Loucy (cell line): Measurements from ENCODE around the gene C11orf52.

Source experiments
- H2AFZ ChIP-seq: fragments of 200-600 bp; sonication (generic); 2 replicates; pipeline ENCODE4 v1.6.0; 2016; ENCODE audit warnings: antibody characterized with exemption, mild to moderate bottlenecking, low read length, moderate library complexity
- H3F3A ChIP-seq: fragments of 200-600 bp; 2 replicates; pipeline ENCODE4 v1.6.0; 2016; ENCODE audit warnings: antibody characterized with exemption, low read depth, mild to moderate bottlenecking
- H3K27me3 ChIP-seq: fragments of 200-600 bp; sonication (generic); 2 replicates; pipeline ENCODE4 v1.6.1; 2014; ENCODE audit warnings: low read length, mild to moderate bottlenecking; ENCODE audit not compliant: insufficient read depth, poor library complexity, severe bottlenecking
- H3K36me3 ChIP-seq: fragments of 200-600 bp; sonication (generic); 2 replicates; pipeline ENCODE4 v1.6.1; 2016; ENCODE audit warnings: low read length; ENCODE audit not compliant: insufficient read depth
- H3K4me1 ChIP-seq: fragments of 200-600 bp; sonication (generic); 2 replicates; pipeline ENCODE4 v1.5.1; 2014; ENCODE audit warnings: low read length, mild to moderate bottlenecking; ENCODE audit not compliant: insufficient read depth, poor library complexity, severe bottlenecking
- H3K4me2 ChIP-seq: fragments of 200-600 bp; sonication (generic); 2 replicates; pipeline ENCODE4 v1.6.0; 2014; ENCODE audit warnings: antibody characterized with exemption, low read length, low read depth, mild to moderate bottlenecking; ENCODE audit not compliant: poor library complexity, severe bottlenecking
- H3K4me3 ChIP-seq: fragments of 200-600 bp; sonication (generic); 2 replicates; pipeline ENCODE4 v1.5.1; 2014; ENCODE audit warnings: low read length, mild to moderate bottlenecking, mixed read lengths; ENCODE audit not compliant: poor library complexity, severe bottlenecking
- H3K79me2 ChIP-seq: fragments of 200-600 bp; sonication (generic); 2 replicates; pipeline ENCODE4 v1.6.1; 2014; ENCODE audit warnings: low read length; ENCODE audit not compliant: insufficient read depth
- H3K9ac ChIP-seq: fragments of 200-600 bp; sonication (generic); 2 replicates; pipeline ENCODE4 v1.6.0; 2014; ENCODE audit warnings: mild to moderate bottlenecking, low read depth, low read length, moderate library complexity; ENCODE audit not compliant: poor library complexity, severe bottlenecking
- H3K9me2 ChIP-seq: fragments of 200-600 bp; sonication (generic); replicated peaks from 2 replicates; pipeline ENCODE4 v1.6.1; 2016; ENCODE audit warnings: low read depth, low read length, mixed read lengths
- H3K9me3 ChIP-seq: fragments of 200-600 bp; sonication (generic); 2 replicates; pipeline ENCODE4 v1.6.1; 2014; ENCODE audit warnings: mild to moderate bottlenecking, antibody characterized with exemption, low read length, low read depth; ENCODE audit not compliant: insufficient read depth
- H4K20me1 ChIP-seq: fragments of 200-600 bp; sonication (generic); 2 replicates; pipeline ENCODE4 v1.6.0; 2014; ENCODE audit warnings: antibody characterized with exemption, low read length, mild to moderate bottlenecking; ENCODE audit not compliant: insufficient read depth, poor library complexity, severe bottlenecking
- EZH2phosphoT487 ChIP-seq: fragments of 200-600 bp; IDR thresholded peaks from 2 replicates; pipeline ENCODE4 v1.6.1; 2018; ENCODE audit warnings: antibody characterized with exemption, mild to moderate bottlenecking, moderate library complexity, borderline replicate concordance
- TF ChIP-seq, protein P1 (sequence below): fragments of 200-600 bp; sonication (generic); conservative IDR thresholded peaks from 2 replicates; pipeline ENCODE4 v1.5.1; 2014; ENCODE audit warnings: mild to moderate bottlenecking, antibody characterized with exemption, low read length

Gene C11orf52

DNA sequence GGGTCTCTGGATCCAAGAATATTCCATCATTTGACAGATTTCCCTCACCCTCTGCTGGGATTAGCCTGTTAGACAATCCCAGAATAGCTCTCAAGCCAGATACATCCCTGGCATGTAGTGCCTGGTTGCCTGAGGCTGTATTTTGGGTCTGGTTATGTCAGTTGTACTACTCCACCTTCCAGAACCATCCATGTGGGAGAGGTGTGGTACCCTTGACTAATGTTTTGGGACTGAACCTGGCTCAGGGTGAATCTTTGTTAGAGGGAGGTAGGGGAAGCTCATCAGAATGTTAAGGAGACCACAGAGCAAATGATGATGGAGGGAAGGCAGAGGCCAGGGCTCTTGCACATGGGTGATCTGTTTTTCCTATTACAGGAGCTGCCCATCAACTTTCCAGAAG is 5.2 kb downstream of the C11orf52 start:
- Histone ChIP-seq H3K9me3 (no peaks in the 10 kb centered on the region), H3K4me3 (no peak overlapping the region), H3K9ac (no peak overlapping the region), H3K27me3 (no peaks in the 10 kb centered on the region), H3K9me2 (no peaks in the 10 kb centered on the region), H3F3A (no peaks in the 10 kb centered on the region), H3K4me1 (peaks cover 7% of the 10 kb centered on the region), H2AFZ (0 out of 2 replicates have a peak overlapping the region, but pooled peaks have one; percentile 41), H4K20me1 (no peaks in the 10 kb centered on the region), H3K36me3 (no peaks in the 10 kb centered on the region), H3K79me2 (no peaks in the 10 kb centered on the region), H3K4me2 (no peak overlapping the region)
- TF ChIP-seq EZH2phosphoT487: no peak
- TF ChIP-seq, protein P1, sequence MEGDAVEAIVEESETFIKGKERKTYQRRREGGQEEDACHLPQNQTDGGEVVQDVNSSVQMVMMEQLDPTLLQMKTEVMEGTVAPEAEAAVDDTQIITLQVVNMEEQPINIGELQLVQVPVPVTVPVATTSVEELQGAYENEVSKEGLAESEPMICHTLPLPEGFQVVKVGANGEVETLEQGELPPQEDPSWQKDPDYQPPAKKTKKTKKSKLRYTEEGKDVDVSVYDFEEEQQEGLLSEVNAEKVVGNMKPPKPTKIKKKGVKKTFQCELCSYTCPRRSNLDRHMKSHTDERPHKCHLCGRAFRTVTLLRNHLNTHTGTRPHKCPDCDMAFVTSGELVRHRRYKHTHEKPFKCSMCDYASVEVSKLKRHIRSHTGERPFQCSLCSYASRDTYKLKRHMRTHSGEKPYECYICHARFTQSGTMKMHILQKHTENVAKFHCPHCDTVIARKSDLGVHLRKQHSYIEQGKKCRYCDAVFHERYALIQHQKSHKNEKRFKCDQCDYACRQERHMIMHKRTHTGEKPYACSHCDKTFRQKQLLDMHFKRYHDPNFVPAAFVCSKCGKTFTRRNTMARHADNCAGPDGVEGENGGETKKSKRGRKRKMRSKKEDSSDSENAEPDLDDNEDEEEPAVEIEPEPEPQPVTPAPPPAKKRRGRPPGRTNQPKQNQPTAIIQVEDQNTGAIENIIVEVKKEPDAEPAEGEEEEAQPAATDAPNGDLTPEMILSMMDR: no peak

DNA sequence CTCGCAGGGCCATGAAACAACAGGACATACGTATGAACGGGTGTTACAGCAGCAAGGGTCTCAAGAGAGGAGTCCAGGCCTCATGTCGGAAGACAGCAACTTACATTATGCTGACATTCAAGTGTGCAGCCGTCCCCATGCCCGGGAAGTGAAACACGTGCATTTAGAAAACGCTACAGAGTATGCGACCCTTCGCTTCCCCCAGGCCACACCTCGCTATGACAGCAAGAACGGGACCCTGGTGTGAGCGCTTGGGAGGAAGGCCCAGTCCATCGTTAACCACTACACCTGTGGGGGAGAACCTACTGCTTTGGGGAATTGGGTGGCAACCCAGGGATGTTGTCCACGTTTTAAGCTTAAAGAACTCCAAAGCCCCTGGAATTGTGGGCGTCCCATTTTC is 7.2 kb downstream of the C11orf52 start:
- Histone ChIP-seq H3F3A (peaks cover 4% of the 10 kb centered on the region; the same call in 1 of the 2 replicates), H4K20me1 (no peaks in the 10 kb centered on the region), H3K79me2 (no peaks in the 10 kb centered on the region), H2AFZ (peak overlapping the region; percentile 79; the same call in 1 of the 2 replicates), H3K27me3 (no peaks in the 10 kb centered on the region), H3K9ac (peak overlapping the region; percentile 78), H3K4me1 (peaks cover 7% of the 10 kb centered on the region), H3K9me2 (no peaks in the 10 kb centered on the region), H3K9me3 (no peaks in the 10 kb centered on the region), H3K4me3 (peak overlapping the region; percentile 75), H3K36me3 (no peaks in the 10 kb centered on the region), H3K4me2 (peak overlapping the region; percentile 81)
- TF ChIP-seq EZH2phosphoT487: no peak

DNA sequence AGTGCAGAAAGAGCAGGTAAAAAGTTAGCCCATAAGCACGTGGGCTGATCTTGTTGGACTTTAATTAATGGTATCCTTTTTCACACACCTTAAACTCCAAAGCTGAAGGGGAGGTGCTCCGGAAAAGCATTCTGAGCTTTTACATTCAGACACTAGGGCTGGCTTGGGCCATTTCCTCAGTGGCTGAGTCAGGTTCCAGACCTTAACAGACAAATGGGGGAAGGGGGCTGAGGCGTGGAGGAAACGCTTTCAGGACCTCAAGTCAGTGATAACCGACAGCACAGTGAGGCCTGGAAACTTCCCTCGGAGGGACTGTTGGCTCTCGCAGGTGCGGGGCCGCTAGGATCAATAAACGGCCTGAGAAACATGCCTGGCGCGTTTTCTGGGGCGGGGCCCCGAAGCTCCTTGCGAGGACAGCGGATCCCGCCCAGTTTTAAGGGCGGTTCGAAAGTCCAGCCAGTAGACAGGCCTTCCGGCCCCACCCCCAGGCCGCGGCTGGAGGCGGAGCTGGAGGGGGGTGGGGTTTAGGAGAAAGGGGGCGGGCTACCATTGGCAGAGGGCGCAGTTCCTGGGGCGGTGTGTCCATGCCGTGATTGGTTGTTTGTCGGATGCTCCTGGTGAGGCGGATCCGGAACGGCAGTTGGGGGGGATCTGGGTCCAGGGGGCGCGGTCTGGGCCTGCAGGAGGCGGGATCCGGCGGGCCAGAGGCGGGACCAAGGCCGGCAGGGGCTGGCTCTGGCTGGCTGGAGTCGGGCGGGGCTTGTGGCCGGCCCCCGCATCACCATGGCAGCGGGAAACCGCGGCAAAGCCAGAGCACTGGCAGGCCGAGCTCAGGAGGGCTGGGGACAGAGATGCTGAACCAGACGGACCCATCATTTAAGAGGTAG is 8.0 kb downstream of the C11orf52 start:
- no peaks in the 10 kb centered on the region for H3K27me3 ChIP-seq
- no peaks in the 10 kb centered on the region for H3K9me2 ChIP-seq
- H3K36me3 ChIP-seq: no peaks in the 10 kb centered on the region
- peaks cover 7% of the 10 kb centered on the region for H3K4me1 ChIP-seq
- H4K20me1 ChIP-seq: no peaks in the 10 kb centered on the region
- H2AFZ ChIP-seq: peak overlapping the region; percentile 79
- H3K9ac ChIP-seq: peak overlapping the region; percentile 78
- H3K9me3 ChIP-seq: no peaks in the 10 kb centered on the region
- peak overlapping the region; percentile 81 for H3K4me2 ChIP-seq
- peaks cover 4% of the 10 kb centered on the region; the same call in 1 of the 2 replicates for H3F3A ChIP-seq
- peak overlapping the region; percentile 75 for H3K4me3 ChIP-seq
- TF ChIP-seq, protein P1: 0 out of 2 replicates have a peak, but pooled peaks have one; percentile 11
- no peak for TF ChIP-seq EZH2phosphoT487
- no peaks in the 10 kb centered on the region for H3K79me2 ChIP-seq
